ENCODE results near the gene CD1C.
"Not testable (repeated sequence)": the region's sequence is repeated elsewhere in the genome, so short reads cannot be mapped to it uniquely, and the experiment has no call there.

The CD1C gene

DNA sequence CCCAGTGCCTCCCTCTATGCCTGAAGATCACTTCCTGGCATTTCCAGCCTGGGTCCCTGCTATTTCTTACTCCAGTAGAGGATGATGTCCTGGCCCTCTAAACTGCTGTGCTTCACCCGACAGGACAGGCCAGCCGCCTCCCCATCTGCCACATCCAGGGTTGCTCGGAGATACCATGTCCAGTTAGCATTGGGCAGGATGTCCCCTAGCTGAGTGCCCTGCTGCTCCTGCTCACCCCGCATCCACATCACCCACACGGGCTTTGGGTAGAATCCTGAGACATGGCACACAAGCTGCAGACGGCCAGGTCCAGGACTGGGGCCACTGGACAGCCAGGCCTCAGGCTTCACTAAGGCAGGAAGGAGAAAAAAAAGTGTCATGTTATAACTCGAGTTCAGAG is 39.6 kb downstream of the CD1C start:
- DNase-seq = no peak

DNA sequence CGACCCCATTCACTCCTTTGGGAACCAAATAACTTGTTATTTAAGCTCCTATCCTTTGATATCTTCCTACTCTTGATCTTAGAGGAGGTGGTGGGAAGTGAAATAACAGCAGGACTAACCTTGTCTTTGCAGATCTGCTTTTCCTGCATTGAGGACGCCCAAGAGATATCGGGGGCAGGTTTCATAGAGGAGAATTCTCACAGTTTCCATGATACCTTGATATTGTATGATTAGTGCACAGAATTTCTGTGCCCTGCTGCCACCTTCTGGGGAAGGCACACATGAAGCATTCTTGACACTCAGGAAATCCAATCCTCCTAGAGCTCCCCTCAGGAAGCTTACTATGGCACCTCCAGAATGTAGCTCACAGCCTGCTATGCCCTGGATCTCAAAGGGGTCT is 40.0 kb downstream of the CD1C start:
- DNase-seq = peak; percentile 13 to 22

DNA sequence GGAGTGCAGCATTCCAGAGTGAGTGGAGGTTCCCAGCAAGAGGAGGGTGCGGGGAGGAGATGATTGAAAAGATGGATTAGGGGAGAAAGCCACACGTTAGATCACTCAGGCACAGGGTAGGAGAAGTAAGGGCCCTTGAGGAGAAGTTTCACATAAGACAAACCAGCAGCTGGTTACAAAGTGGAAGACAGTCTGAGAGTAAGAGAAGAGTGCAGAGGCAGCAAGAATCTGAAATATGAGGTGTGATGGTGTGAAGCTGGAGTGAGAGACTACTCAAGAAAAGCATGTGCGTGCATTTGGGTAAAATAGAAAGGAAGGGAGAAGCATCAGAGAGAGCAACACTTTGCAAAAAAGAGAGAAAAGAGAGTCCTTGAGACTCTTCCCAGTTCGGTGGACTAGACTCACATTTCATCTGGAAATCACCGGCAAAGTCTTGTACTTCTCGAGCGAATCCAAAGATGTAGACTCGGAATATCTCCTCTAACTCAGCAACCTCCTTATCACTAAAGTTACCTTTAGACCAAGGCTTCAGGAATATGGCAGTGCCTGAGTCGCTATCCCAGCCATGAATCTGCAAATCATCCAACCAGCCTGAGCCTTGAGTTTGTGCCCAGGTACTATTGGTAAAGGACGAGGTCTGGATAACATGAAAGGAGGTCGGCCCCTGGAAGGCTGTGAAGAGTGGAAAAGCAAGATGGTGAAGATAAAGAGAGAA is 40.8 kb downstream of the CD1C start:
- no peak for DNase-seq

DNA sequence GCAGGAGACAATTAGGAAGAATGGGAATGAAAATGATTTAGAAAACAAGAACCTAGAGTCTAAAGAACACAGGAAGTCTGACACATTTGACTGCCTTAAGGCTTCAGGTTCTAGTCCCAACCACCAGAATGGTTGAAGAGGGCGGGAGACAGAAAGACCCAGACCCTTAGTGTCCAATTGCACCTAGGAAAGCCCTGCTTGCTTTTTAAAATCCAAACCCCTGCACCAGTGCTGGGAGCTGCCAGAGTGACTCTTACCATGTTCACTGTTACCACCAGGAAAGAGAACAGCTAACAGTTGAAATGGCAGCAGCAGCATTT is 41.3 kb downstream of the CD1C start:
- no peak for DNase-seq

DNA sequence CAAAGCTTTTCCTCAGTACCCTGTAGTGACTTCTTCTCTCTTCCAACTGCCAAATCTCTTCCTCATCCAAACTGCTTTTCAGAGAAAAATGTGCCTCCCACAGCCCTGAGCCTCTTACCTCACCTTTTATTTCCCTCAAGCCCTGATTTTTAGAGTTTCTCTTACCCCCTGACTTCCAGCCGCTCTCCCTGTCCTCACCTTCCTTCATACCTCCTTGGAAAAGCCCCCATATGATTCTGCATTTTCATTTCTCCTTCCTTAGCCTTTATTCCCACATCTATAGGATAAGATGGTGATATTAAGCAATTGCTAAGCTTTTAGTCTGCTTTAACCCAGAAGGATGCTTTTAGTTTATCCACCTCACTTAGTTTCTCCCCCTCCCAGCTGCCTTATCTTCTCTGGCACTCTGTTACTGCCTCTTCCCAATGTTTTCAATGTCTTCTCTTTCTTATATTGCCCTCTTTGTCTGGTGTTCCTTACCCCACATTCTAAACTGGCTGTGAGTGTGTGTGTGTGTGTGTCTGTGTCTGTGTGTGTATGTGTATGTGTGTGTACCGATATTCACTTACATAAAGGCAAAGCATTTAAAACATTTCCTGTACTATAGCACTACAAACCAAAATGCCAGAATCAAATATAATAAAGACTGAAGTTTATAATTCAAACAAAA is 41.9 kb downstream of the CD1C start, which contains the start of gene CD1B:
TSS of gene CD1B (minus strand) at position 51 of the 670 bp plus-strand sequence. CDS start 108 bp downstream, outside the sequence.
- DNase-seq = no peak

DNA sequence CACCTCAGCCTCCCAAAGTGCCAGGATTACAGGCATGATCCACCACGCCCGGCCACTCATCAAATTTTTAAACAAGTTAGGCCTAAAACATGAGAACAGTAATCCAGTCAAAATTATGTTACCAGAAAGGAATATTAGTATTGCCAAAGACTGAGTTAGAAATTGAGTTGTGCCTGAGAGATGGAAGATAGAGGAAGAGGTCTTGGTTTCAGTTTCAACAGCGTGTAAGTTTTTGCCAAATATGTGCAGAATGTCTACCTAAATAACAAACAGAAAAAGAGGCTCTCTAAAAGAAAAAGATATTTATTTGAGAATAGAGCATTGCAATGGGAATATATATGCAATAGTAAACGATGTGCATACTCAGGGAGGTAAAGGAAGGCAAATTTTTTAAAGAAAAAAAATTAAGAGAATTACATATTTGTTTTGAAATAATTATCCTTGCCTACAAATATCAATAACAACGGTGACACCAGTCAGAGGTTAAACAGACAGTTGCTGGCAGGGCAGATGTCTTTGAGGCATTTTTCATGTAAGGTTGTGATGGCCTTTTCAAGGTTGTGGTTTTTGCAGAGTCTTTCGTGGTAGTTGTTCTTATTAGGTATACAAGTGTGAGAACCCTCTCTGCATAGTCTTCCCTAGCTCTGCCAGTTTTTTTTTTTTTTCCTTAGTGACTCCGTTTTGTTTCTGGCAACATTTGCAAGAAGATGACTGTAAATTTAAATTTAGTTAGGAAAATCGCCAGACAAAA is 43.9 kb downstream of the CD1C start:
- DNase-seq = no peak

DNA sequence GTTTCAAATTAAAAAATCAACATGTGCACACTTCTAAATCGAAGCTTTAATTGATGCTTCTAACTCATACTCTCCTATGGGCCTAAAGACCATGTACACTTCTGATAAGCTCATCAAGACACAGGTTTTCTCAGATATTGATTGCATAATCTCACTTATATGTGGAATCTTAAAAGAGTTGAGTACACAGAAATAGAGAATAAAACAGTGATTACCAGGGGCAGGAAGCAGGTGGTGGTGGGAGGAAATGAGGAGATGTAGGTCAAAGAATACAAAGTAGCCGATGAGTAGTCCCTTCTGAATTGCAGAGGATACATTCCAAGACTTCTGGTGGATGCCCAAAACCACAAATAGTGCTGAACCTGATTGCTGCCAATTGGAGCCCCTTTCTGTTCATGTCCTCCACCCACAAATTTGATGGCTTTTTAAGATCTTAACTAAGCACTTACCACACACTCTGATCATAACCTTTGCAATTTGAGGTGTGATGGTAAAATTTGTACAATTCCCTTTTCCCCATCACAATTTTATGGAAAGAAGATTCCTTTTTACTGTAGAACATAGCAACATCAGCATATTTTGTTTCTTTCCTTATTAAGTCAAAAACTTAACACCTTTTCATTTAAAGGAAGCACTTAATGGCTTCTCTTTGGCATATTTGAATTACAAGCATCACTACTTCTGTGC is 44.9 kb downstream of the CD1C start:
- DNase-seq = no peak

DNA sequence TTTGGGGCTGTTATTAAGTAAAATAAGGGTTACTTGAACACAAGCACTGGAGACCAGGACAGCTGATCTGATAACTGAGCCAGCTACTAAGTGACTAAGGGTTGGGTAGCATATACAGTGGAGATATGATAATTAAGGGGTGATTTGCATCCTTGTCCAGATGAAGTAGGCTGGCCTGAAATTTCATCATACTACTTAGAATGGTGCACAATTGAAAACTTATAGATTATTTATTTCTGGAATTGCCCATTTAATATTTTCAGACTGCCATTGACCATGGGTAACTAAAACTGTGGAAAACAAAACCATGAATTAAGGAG is 45.5 kb downstream of the CD1C start:
- no peak for DNase-seq

DNA sequence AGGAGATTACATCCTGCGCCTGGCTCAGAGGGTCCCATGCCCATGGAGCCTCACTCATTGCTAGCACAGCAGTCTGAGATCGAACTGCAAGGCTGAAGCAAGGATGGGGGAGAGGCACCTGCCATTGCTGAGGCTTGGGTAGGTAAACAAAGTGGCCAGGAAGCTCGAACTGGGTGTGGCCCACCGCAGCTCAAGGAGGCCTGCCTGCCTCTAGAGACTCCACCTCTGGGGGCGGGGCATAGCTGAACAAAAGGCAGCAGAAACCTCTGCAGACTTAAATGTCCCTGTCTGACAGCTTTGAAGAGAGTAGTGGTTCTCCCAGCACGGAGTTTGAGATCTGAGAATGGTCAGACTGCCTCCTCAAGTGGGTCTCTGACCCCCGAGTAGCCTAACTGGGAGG is 46.7 kb downstream of the CD1C start:
- not testable (repeated sequence) for DNase-seq
